ENCODE results near the gene NPFFR1.

NPFFR1 gene

GRCh38 chr10:70319183-70319582, 35.4 kb upstream of the NPFFR1 start:
- TF ChIP-seq CTCF (IDR thresholded peaks at IDR 0.05; ENCODE audit: unreplicated experiment in 3 of 3): no peak
- Mint-ChIP-seq H3K36me3 (ENCODE audit: low read depth) (peaks cover 3% of the 10 kb centered on the region), H3K27ac (no peak overlapping the region), H3K4me3 (no peak overlapping the region), H3K27me3 (ENCODE audit: low read depth) (peaks cover 11% of the 10 kb centered on the region), H3K4me1 (peaks cover 8% of the 10 kb centered on the region), H3K9me3 (no peaks in the 10 kb centered on the region)

GRCh38 chr10:70317943-70318318, 34.1 kb upstream of the NPFFR1 start:
- no peak overlapping the region for H3K4me3 Mint-ChIP-seq
- H3K27ac Mint-ChIP-seq: no peak overlapping the region
- H3K9me3 Mint-ChIP-seq: no peaks in the 10 kb centered on the region
- no peak for TF ChIP-seq CTCF (IDR thresholded peaks at IDR 0.05; ENCODE audit: unreplicated experiment in 3 of 3)
- peaks cover 3% of the 10 kb centered on the region for H3K4me1 Mint-ChIP-seq
- peaks cover 10% of the 10 kb centered on the region for H3K27me3 Mint-ChIP-seq (ENCODE audit: low read depth)
- peaks cover 3% of the 10 kb centered on the region for H3K36me3 Mint-ChIP-seq (ENCODE audit: low read depth)

- Mint-ChIP-seq H3K4me1 (no peaks in the 10 kb centered on the region), H3K4me3 (no peak overlapping the region), H3K27me3 (ENCODE audit: low read depth) (peaks cover 6% of the 10 kb centered on the region), H3K9me3 (no peaks in the 10 kb centered on the region), H3K27ac (no peak overlapping the region), H3K36me3 (ENCODE audit: low read depth) (peaks cover 3% of the 10 kb centered on the region)
- no peak for TF ChIP-seq CTCF (IDR thresholded peaks at IDR 0.05; ENCODE audit: unreplicated experiment in 3 of 3)
Measured at GRCh38 chr10:70317272-70317942, 33.6 kb upstream of the NPFFR1 start.

- Mint-ChIP-seq H3K27me3 (ENCODE audit: low read depth) (peaks cover 3% of the 10 kb centered on the region), H3K9me3 (no peaks in the 10 kb centered on the region), H3K27ac (no peak overlapping the region), H3K4me3 (no peak overlapping the region), H3K36me3 (ENCODE audit: low read depth) (peaks cover 3% of the 10 kb centered on the region), H3K4me1 (no peaks in the 10 kb centered on the region)
- TF ChIP-seq CTCF (IDR thresholded peaks at IDR 0.05; ENCODE audit: unreplicated experiment in 3 of 3): no peak
Measured at GRCh38 chr10:70315815-70316214, 32.0 kb upstream of the NPFFR1 start.

- no peak for TF ChIP-seq CTCF (IDR thresholded peaks at IDR 0.05; ENCODE audit: unreplicated experiment in 3 of 3)
- no peak overlapping the region for H3K4me3 Mint-ChIP-seq
- no peak overlapping the region for H3K27ac Mint-ChIP-seq
- H3K4me1 Mint-ChIP-seq: no peaks in the 10 kb centered on the region
- no peaks in the 10 kb centered on the region for H3K9me3 Mint-ChIP-seq
- peaks cover 3% of the 10 kb centered on the region for H3K27me3 Mint-ChIP-seq (ENCODE audit: low read depth)
- H3K36me3 Mint-ChIP-seq (ENCODE audit: low read depth): peaks cover 3% of the 10 kb centered on the region
Measured at GRCh38 chr10:70315276-70315675, 31.5 kb upstream of the NPFFR1 start.

GRCh38 chr10:70312972-70313371, 29.2 kb upstream of the NPFFR1 start:
- Mint-ChIP-seq H3K27ac (no peak overlapping the region), H3K4me1 (no peaks in the 10 kb centered on the region), H3K36me3 (ENCODE audit: low read depth) (peaks cover 3% of the 10 kb centered on the region), H3K9me3 (no peaks in the 10 kb centered on the region), H3K27me3 (ENCODE audit: low read depth) (peaks cover 3% of the 10 kb centered on the region), H3K4me3 (no peak overlapping the region)
- no peak for TF ChIP-seq CTCF (IDR thresholded peaks at IDR 0.05; ENCODE audit: unreplicated experiment in 3 of 3)

All from nephron (organoid).